ENCODE results near the gene CRYL1.

CRYL1 gene

DNA sequence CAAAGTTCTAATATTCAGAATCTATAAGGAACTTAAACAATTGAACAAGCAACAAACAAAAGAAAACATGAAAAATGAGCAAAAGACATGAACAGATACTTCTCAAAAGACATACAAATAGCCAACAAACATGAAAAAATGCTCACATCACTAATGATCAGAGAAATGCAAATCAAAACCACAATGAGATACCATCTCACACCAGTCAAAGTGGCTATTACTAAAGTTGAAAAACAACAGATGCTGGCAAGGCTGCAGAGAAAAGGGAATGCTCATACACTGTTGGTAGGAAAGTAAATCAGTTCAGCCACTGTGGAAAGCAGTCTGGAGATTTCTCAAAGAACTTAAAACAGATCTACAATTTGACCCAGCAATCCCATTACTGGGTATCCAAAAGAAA, 74.3 kb downstream of the CRYL1 start:
- peaks cover 11% of the 10 kb centered on the region; the same call in 1 of the 2 replicates for H3K9me3 ChIP-seq (ENCODE audit: insufficient read depth, low read length)
- H3K36me3 ChIP-seq (ENCODE audit: low read length): no peaks in the 10 kb centered on the region
- H3K27me3 ChIP-seq (ENCODE audit: low read length): no peaks in the 10 kb centered on the region
- no peak overlapping the region for H3K4me2 ChIP-seq (ENCODE audit: low read depth, low read length, poor library complexity, severe bottlenecking)
- H3K9ac ChIP-seq (ENCODE audit: low read length): no peak overlapping the region
- no peak overlapping the region for H3K4me3 ChIP-seq (ENCODE audit: insufficient read depth, low read length, poor library complexity, severe bottlenecking)
- H3K9me2 ChIP-seq (replicated peaks; ENCODE audit: insufficient read depth, low read length): no peaks in the 10 kb centered on the region
- no peaks in the 10 kb centered on the region for H4K20me1 ChIP-seq (ENCODE audit: low read depth, low read length)
- no peaks in the 10 kb centered on the region for H3K79me2 ChIP-seq (ENCODE audit: insufficient read depth, low read length)
- no peak overlapping the region for H2AFZ ChIP-seq (ENCODE audit: low read depth, low read length, severe bottlenecking)
- no peaks in the 10 kb centered on the region for H3F3A ChIP-seq (ENCODE audit: insufficient read depth)
- TF ChIP-seq, protein P1, sequence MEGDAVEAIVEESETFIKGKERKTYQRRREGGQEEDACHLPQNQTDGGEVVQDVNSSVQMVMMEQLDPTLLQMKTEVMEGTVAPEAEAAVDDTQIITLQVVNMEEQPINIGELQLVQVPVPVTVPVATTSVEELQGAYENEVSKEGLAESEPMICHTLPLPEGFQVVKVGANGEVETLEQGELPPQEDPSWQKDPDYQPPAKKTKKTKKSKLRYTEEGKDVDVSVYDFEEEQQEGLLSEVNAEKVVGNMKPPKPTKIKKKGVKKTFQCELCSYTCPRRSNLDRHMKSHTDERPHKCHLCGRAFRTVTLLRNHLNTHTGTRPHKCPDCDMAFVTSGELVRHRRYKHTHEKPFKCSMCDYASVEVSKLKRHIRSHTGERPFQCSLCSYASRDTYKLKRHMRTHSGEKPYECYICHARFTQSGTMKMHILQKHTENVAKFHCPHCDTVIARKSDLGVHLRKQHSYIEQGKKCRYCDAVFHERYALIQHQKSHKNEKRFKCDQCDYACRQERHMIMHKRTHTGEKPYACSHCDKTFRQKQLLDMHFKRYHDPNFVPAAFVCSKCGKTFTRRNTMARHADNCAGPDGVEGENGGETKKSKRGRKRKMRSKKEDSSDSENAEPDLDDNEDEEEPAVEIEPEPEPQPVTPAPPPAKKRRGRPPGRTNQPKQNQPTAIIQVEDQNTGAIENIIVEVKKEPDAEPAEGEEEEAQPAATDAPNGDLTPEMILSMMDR (IDR thresholded peaks at IDR 0.05; ENCODE audit: insufficient read depth, low read length, poor library complexity, severe bottlenecking): no peak
- TF ChIP-seq EZH2phosphoT487 (conservative IDR thresholded peaks at IDR 0.05; ENCODE audit: low read length): no peak
- no peak overlapping the region for H3K27ac ChIP-seq (ENCODE audit: low read depth, low read length)

DNA sequence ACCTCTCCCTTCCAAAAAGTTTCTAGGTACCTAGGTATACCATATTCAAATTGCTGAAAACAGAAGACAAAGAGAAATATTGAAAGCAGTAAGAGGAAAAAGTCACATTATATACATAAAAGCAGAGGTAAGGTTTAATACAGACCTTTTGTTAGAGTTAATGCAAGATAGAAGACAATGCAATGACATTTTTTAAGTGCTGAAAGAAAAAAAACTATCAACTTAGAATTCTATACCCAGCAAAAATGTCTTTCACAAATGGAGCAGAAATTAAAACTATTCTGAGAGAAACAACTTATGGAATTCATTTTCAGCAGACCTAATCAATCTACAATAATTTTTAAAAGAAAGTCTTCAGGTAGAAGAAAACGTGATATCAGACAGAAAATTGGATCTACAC, 77.2 kb downstream of the CRYL1 start:
- H3K9me2 ChIP-seq (replicated peaks; ENCODE audit: insufficient read depth, low read length): no peaks in the 10 kb centered on the region
- H3K27me3 ChIP-seq (ENCODE audit: low read length): no peaks in the 10 kb centered on the region
- H3K79me2 ChIP-seq (ENCODE audit: insufficient read depth, low read length): no peaks in the 10 kb centered on the region
- H3K27ac ChIP-seq (ENCODE audit: low read depth, low read length): no peak overlapping the region
- no peak overlapping the region for H3K9ac ChIP-seq (ENCODE audit: low read length)
- no peak overlapping the region for H3K4me2 ChIP-seq (ENCODE audit: low read depth, low read length, poor library complexity, severe bottlenecking)
- peaks cover 11% of the 10 kb centered on the region; the same call in 1 of the 2 replicates for H3K9me3 ChIP-seq (ENCODE audit: insufficient read depth, low read length)
- no peaks in the 10 kb centered on the region for H3K36me3 ChIP-seq (ENCODE audit: low read length)
- no peaks in the 10 kb centered on the region for H3F3A ChIP-seq (ENCODE audit: insufficient read depth)
- H3K4me3 ChIP-seq (ENCODE audit: insufficient read depth, low read length, poor library complexity, severe bottlenecking): no peak overlapping the region
- no peak for TF ChIP-seq EZH2phosphoT487 (conservative IDR thresholded peaks at IDR 0.05; ENCODE audit: low read length)
- TF ChIP-seq, protein P1 (IDR thresholded peaks at IDR 0.05; ENCODE audit: insufficient read depth, low read length, poor library complexity, severe bottlenecking): no peak
- no peaks in the 10 kb centered on the region for H4K20me1 ChIP-seq (ENCODE audit: low read depth, low read length)
- no peak overlapping the region for H2AFZ ChIP-seq (ENCODE audit: low read depth, low read length, severe bottlenecking)

DNA sequence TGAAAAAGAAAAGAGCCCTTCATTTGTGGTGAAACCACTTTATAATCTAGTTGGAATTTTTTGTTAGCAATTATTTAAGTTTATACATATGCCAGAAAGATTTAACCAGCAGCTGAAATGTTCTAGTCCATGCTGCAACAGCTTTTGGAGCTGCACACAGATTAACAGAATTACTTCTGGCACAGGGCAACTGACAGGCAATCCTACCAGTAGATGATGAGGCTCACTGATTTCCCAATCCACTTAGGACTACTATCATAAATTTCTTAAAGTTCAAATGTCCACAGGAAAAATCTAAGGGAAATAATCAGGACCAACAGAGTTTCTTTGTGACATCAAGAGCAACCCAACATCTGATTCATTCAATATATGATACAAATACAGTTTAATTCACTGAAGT, 78.8 kb downstream of the CRYL1 start:
- peaks cover 11% of the 10 kb centered on the region; the same call in 1 of the 2 replicates for H3K9me3 ChIP-seq (ENCODE audit: insufficient read depth, low read length)
- no peak overlapping the region for H3K4me3 ChIP-seq (ENCODE audit: insufficient read depth, low read length, poor library complexity, severe bottlenecking)
- H2AFZ ChIP-seq (ENCODE audit: low read depth, low read length, severe bottlenecking): no peak overlapping the region
- H3K27ac ChIP-seq (ENCODE audit: low read depth, low read length): no peak overlapping the region
- no peak overlapping the region for H3K4me2 ChIP-seq (ENCODE audit: low read depth, low read length, poor library complexity, severe bottlenecking)
- H3K9me2 ChIP-seq (replicated peaks; ENCODE audit: insufficient read depth, low read length): no peaks in the 10 kb centered on the region
- H3K9ac ChIP-seq (ENCODE audit: low read length): no peak overlapping the region
- no peaks in the 10 kb centered on the region for H3F3A ChIP-seq (ENCODE audit: insufficient read depth)
- no peaks in the 10 kb centered on the region for H3K36me3 ChIP-seq (ENCODE audit: low read length)
- H3K79me2 ChIP-seq (ENCODE audit: insufficient read depth, low read length): no peaks in the 10 kb centered on the region
- TF ChIP-seq, protein P1 (IDR thresholded peaks at IDR 0.05; ENCODE audit: insufficient read depth, low read length, poor library complexity, severe bottlenecking): no peak
- TF ChIP-seq EZH2phosphoT487 (conservative IDR thresholded peaks at IDR 0.05; ENCODE audit: low read length): no peak
- H4K20me1 ChIP-seq (ENCODE audit: low read depth, low read length): no peaks in the 10 kb centered on the region
- no peaks in the 10 kb centered on the region for H3K27me3 ChIP-seq (ENCODE audit: low read length)

Measured in SU-DHL-6 (cell line).